Endothelial cell (in vitro differentiated cells): ENCODE data around the gene UROC1. TPM values are rescaled to one million over a fixed set of nuclear protein-coding genes. Genes with fewer than 3 reads are reported as not detected.

Experiments used
- DNase-seq: peaks from one replicate; pipeline ENCODE4 v3.0.0; 2021; ENCODE audit warnings: low spot score
- H3K27ac Mint-ChIP-seq: one replicate; pipeline ENCODE4 v1.8.0; 2021; ENCODE audit warnings: mixed read lengths, inconsistent platforms; ENCODE audit not compliant: unreplicated experiment
- H3K27me3 Mint-ChIP-seq: one replicate; pipeline ENCODE4 v1.8.0; 2021; ENCODE audit warnings: mild to moderate bottlenecking, moderate library complexity, mixed read lengths, inconsistent platforms; ENCODE audit not compliant: unreplicated experiment
- H3K36me3 Mint-ChIP-seq: one replicate; pipeline ENCODE4 v1.8.0; 2021; ENCODE audit warnings: mild to moderate bottlenecking, low read depth, mixed read lengths, inconsistent platforms; ENCODE audit not compliant: unreplicated experiment
- H3K4me1 Mint-ChIP-seq: one replicate; pipeline ENCODE4 v1.8.0; 2021; ENCODE audit warnings: mild to moderate bottlenecking, mixed read lengths, inconsistent platforms; ENCODE audit not compliant: unreplicated experiment
- H3K4me3 Mint-ChIP-seq: one replicate; pipeline ENCODE4 v1.8.0; 2021; ENCODE audit warnings: mild to moderate bottlenecking, mixed read lengths, inconsistent platforms; ENCODE audit not compliant: unreplicated experiment
- H3K9me3 Mint-ChIP-seq: one replicate; pipeline ENCODE4 v1.8.0; 2021; ENCODE audit warnings: mixed read lengths, inconsistent platforms; ENCODE audit not compliant: unreplicated experiment
- total RNA-seq: library from RNA; stranded (reverse); fragmentation: NEBNext Ultra II Directional; extraction: Animal tissue kit (Norgen Biotek cat#: 25700); gene quantifications from one replicate; pipeline ENCODE4 v1.2.1, GENCODE V29; 2021; ENCODE audit not compliant: unreplicated experiment
- TF ChIP-seq, protein P1 (sequence below): fragments of 200-600 bp; sonication (generic); IDR thresholded peaks from one replicate; pipeline ENCODE4 v1.5.0; 2021; ENCODE audit warnings: antibody characterized with exemption; ENCODE audit not compliant: unreplicated experiment

UROC1 gene
- total RNA-seq, 1 donor from 2014 or later, result not detected

DNA sequence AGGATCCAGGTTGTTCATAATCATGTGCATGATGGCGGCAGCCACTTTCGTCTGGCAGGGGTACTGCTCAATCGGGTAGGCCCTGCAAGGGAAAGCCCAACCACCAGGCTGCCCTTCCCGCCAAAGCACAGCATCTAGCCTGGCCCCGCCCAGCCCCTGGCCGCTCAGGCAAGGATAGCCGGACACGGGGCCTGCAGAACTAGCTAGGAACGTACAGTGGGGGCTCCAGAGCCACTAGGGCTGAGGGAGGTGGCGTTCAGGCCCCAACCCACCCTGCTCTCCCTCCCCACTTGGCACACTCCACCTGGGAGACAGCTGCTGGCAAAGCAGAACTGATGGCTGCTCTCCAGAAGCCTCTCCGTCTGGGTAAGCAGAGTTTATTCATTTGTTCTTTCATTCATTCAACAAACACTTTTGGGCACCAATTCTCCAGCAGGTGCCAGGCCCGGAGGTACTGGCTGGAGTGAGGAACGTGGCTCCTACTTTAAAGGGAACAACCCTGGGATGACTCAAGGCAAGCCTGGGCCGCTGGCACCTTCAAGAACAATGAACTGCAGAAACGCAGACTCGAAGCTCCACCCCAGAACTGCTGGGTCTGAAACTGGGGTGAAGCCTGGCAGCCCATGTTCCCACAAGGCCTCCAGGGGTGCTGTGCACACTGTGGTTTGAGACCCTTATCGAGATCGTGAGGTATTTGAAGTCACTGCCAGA, 7.8 kb downstream of the UROC1 start:
- no peak overlapping the region for H3K4me3 Mint-ChIP-seq
- DNase-seq, result no peak

GRCh38 chr3:126508564-126508964, 9.0 kb downstream of the UROC1 start:
- Mint-ChIP-seq H3K27me3 (peaks cover 4% of the 10 kb centered on the region), H3K4me1 (no peaks in the 10 kb centered on the region), H3K9me3 (no peaks in the 10 kb centered on the region), H3K36me3 (no peaks in the 10 kb centered on the region), H3K27ac (no peak overlapping the region), H3K4me3 (no peak overlapping the region)
- TF ChIP-seq, protein P1, sequence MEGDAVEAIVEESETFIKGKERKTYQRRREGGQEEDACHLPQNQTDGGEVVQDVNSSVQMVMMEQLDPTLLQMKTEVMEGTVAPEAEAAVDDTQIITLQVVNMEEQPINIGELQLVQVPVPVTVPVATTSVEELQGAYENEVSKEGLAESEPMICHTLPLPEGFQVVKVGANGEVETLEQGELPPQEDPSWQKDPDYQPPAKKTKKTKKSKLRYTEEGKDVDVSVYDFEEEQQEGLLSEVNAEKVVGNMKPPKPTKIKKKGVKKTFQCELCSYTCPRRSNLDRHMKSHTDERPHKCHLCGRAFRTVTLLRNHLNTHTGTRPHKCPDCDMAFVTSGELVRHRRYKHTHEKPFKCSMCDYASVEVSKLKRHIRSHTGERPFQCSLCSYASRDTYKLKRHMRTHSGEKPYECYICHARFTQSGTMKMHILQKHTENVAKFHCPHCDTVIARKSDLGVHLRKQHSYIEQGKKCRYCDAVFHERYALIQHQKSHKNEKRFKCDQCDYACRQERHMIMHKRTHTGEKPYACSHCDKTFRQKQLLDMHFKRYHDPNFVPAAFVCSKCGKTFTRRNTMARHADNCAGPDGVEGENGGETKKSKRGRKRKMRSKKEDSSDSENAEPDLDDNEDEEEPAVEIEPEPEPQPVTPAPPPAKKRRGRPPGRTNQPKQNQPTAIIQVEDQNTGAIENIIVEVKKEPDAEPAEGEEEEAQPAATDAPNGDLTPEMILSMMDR, result no peak
- no peak for DNase-seq

More for the DNA sequence above, 7.8 kb downstream of the UROC1 start:
- H3K4me1 Mint-ChIP-seq, result no peaks in the 10 kb centered on the region
- no peak overlapping the region for H3K27ac Mint-ChIP-seq
- no peaks in the 10 kb centered on the region for H3K9me3 Mint-ChIP-seq
- no peaks in the 10 kb centered on the region for H3K27me3 Mint-ChIP-seq
- TF ChIP-seq, protein P1, result no peak
- H3K36me3 Mint-ChIP-seq, result no peaks in the 10 kb centered on the region

DNA sequence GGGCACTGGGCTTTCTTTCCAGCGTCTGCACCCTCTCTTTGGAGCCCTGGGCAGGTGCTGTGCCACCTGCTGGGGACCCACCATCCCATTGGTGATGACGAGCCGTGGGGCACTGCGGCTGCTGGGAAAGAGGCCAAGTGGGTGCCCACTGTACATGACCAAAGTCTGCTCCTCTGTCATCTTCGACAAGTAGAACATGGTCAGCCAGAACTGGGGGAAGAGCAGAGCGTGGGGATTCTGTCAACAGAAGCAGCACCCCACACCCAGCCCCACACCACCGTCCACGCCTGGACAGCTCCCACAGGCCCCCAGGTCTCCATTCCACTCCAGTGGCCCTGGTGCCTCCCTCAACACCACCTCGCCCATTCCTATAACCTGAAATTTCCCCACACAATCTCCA, 9.7 kb downstream of the UROC1 start:
- Mint-ChIP-seq H3K9me3 (no peaks in the 10 kb centered on the region), H3K27ac (no peak overlapping the region), H3K36me3 (no peaks in the 10 kb centered on the region), H3K27me3 (peaks cover 4% of the 10 kb centered on the region), H3K4me3 (no peak overlapping the region), H3K4me1 (no peaks in the 10 kb centered on the region)
- DNase-seq, result no peak
- TF ChIP-seq, protein P1, result no peak

- Mint-ChIP-seq H3K36me3 (no peaks in the 10 kb centered on the region), H3K4me1 (no peaks in the 10 kb centered on the region), H3K4me3 (no peak overlapping the region), H3K27ac (no peak overlapping the region), H3K9me3 (no peaks in the 10 kb centered on the region), H3K27me3 (peaks cover 7% of the 10 kb centered on the region)
- TF ChIP-seq, protein P1, result no peak
- no peak for DNase-seq
These were observed 13.9 kb downstream of the UROC1 start for GRCh38 chr3:126503701-126504100.

GRCh38 chr3:126502656-126503055, 14.9 kb downstream of the UROC1 start:
- Mint-ChIP-seq H3K27me3 (peaks cover 7% of the 10 kb centered on the region), H3K27ac (no peak overlapping the region), H3K4me3 (no peak overlapping the region), H3K9me3 (no peaks in the 10 kb centered on the region), H3K36me3 (no peaks in the 10 kb centered on the region), H3K4me1 (no peaks in the 10 kb centered on the region)
- no peak for DNase-seq
- TF ChIP-seq, protein P1, result no peak
